OCI-LY1 (cell line): Measurements from ENCODE around the gene NELL1.

Source experiments
- H2AFZ ChIP-seq: fragments of 200-600 bp; sonication (generic), shearing (Covaris generic); 2 replicates; pipeline ENCODE4 v1.6.0; 2014; ENCODE audit warnings: antibody characterized with exemption, mild to moderate bottlenecking, low read length
- H3F3A ChIP-seq: fragments of 200-600 bp; sonication (generic), shearing (Covaris generic); 2 replicates; pipeline ENCODE4 v1.6.0; 2014; ENCODE audit warnings: mild to moderate bottlenecking, antibody characterized with exemption, low read length, moderate library complexity; ENCODE audit not compliant: insufficient read depth
- H3K27ac ChIP-seq: fragments of 200-600 bp; sonication (generic); 2 replicates; pipeline ENCODE4 v1.5.1; 2014; ENCODE audit warnings: low read length, mixed run types, mild to moderate bottlenecking, low read depth; ENCODE audit not compliant: poor library complexity, severe bottlenecking
- H3K27me3 ChIP-seq: fragments of 200-600 bp; sonication (generic); 2 replicates; pipeline ENCODE4 v1.6.0; 2014; ENCODE audit warnings: antibody characterized with exemption, mild to moderate bottlenecking, low read length, moderate library complexity; ENCODE audit not compliant: insufficient read depth
- H3K36me3 ChIP-seq: fragments of 200-600 bp; sonication (generic); 2 replicates; pipeline ENCODE4 v1.6.1; 2014; ENCODE audit warnings: mild to moderate bottlenecking, antibody characterized with exemption, low read length, moderate library complexity, mixed read lengths; ENCODE audit not compliant: insufficient read depth
- H3K4me1 ChIP-seq: fragments of 200-600 bp; sonication (generic); 2 replicates; pipeline ENCODE4 v1.5.1; 2014; ENCODE audit warnings: mild to moderate bottlenecking, low read length, moderate library complexity; ENCODE audit not compliant: insufficient read depth, severe bottlenecking
- H3K4me2 ChIP-seq: fragments of 200-600 bp; sonication (generic), shearing (Covaris generic); 2 replicates; pipeline ENCODE4 v1.6.1; 2014; ENCODE audit warnings: low read length
- H3K4me3 ChIP-seq: fragments of 200-600 bp; sonication (generic); 2 replicates; pipeline ENCODE4 v1.5.1; 2014; ENCODE audit warnings: low read length, low read depth, mild to moderate bottlenecking, mixed read lengths; ENCODE audit not compliant: poor library complexity, severe bottlenecking
- H3K79me2 ChIP-seq: fragments of 200-600 bp; shearing (Covaris generic); 2 replicates; pipeline ENCODE4 v1.6.1; 2016; ENCODE audit warnings: mixed run types, low read length, mixed read lengths; ENCODE audit not compliant: insufficient read depth
- H3K9ac ChIP-seq: fragments of 200-600 bp; sonication (generic), shearing (Covaris generic); 2 replicates; pipeline ENCODE4 v1.6.1; 2014; ENCODE audit warnings: mild to moderate bottlenecking, low read length, mixed read lengths
- H3K9me2 ChIP-seq: fragments of 200-600 bp; sonication (generic), shearing (Covaris generic); 2 replicates; pipeline ENCODE4 v1.6.1; 2014; ENCODE audit warnings: low read depth, mild to moderate bottlenecking, low read length, mixed read lengths
- H3K9me3 ChIP-seq: fragments of 200-600 bp; shearing (Covaris generic); 2 replicates; pipeline ENCODE4 v1.6.1; 2014; ENCODE audit warnings: low read length, mixed read lengths
- H4K20me1 ChIP-seq: fragments of 200-600 bp; sonication (generic), shearing (Covaris generic); 2 replicates; pipeline ENCODE4 v1.6.0; 2016; ENCODE audit warnings: mild to moderate bottlenecking, low read length; ENCODE audit not compliant: insufficient read depth
- CTCF ChIP-seq: fragments of 200-600 bp; sonication (generic), shearing (Covaris generic); IDR thresholded peaks from 2 replicates; pipeline ENCODE4 v1.5.1; 2017; ENCODE audit warnings: mild to moderate bottlenecking, antibody characterized with exemption, low read length, moderate library complexity, mixed read lengths
- EZH2 ChIP-seq: fragments of 200-600 bp; sonication (generic), shearing (Covaris generic); IDR thresholded peaks from 2 replicates; pipeline ENCODE4 v1.8.0; 2017; ENCODE audit warnings: borderline replicate concordance, mixed run types, mild to moderate bottlenecking, antibody characterized with exemption, low read length, moderate library complexity, mixed read lengths

Gene NELL1

GRCh38 chr11:20864628-20865027 lies 195.2 kb downstream of the NELL1 start:
- TF ChIP-seq EZH2 (no peak), CTCF (no peak)
- Histone ChIP-seq H3K4me1 (no peaks in the 10 kb centered on the region), H3K9me2 (no peaks in the 10 kb centered on the region), H3K36me3 (no peaks in the 10 kb centered on the region), H3F3A (no peaks in the 10 kb centered on the region), H3K27me3 (no peaks in the 10 kb centered on the region), H2AFZ (no peak overlapping the region), H3K4me2 (no peak overlapping the region), H3K9me3 (no peaks in the 10 kb centered on the region), H4K20me1 (no peaks in the 10 kb centered on the region), H3K4me3 (no peak overlapping the region), H3K9ac (no peak overlapping the region), H3K27ac (no peak overlapping the region), H3K79me2 (no peaks in the 10 kb centered on the region)

- no peaks in the 10 kb centered on the region for H4K20me1 ChIP-seq
- H2AFZ ChIP-seq: no peak overlapping the region
- H3K79me2 ChIP-seq: no peaks in the 10 kb centered on the region
- H3K4me1 ChIP-seq: no peaks in the 10 kb centered on the region
- no peaks in the 10 kb centered on the region for H3F3A ChIP-seq
- H3K9me3 ChIP-seq: no peaks in the 10 kb centered on the region
- no peak overlapping the region for H3K4me3 ChIP-seq
- TF ChIP-seq EZH2 (no peak), CTCF (no peak)
- H3K27ac ChIP-seq: no peak overlapping the region
- H3K9ac ChIP-seq: no peak overlapping the region
- H3K9me2 ChIP-seq: no peaks in the 10 kb centered on the region
- no peaks in the 10 kb centered on the region for H3K27me3 ChIP-seq
- no peaks in the 10 kb centered on the region for H3K36me3 ChIP-seq
- H3K4me2 ChIP-seq: no peak overlapping the region
These were observed 195.8 kb downstream of the NELL1 start for GRCh38 chr11:20865161-20865560.

GRCh38 chr11:20869123-20869522 lies 199.7 kb downstream of the NELL1 start:
- no peaks in the 10 kb centered on the region for H3K27me3 ChIP-seq

More at GRCh38 chr11:20869123-20869522, 199.7 kb downstream of the NELL1 start:
- H3K4me1 ChIP-seq: no peaks in the 10 kb centered on the region
- H3K9ac ChIP-seq: no peak overlapping the region
- H3K4me2 ChIP-seq: no peak overlapping the region
- no peaks in the 10 kb centered on the region for H3K36me3 ChIP-seq
- H3K4me3 ChIP-seq: no peak overlapping the region
- TF ChIP-seq CTCF: no peak
- no peak for TF ChIP-seq EZH2
- no peaks in the 10 kb centered on the region for H3K9me3 ChIP-seq
- no peaks in the 10 kb centered on the region for H3F3A ChIP-seq
- H4K20me1 ChIP-seq: no peaks in the 10 kb centered on the region
- H3K9me2 ChIP-seq: no peaks in the 10 kb centered on the region
- H3K79me2 ChIP-seq: no peaks in the 10 kb centered on the region
- no peak overlapping the region for H3K27ac ChIP-seq
- no peak overlapping the region for H2AFZ ChIP-seq
